ENCODE data around the gene TNNT2.

The TNNT2 gene

DNA sequence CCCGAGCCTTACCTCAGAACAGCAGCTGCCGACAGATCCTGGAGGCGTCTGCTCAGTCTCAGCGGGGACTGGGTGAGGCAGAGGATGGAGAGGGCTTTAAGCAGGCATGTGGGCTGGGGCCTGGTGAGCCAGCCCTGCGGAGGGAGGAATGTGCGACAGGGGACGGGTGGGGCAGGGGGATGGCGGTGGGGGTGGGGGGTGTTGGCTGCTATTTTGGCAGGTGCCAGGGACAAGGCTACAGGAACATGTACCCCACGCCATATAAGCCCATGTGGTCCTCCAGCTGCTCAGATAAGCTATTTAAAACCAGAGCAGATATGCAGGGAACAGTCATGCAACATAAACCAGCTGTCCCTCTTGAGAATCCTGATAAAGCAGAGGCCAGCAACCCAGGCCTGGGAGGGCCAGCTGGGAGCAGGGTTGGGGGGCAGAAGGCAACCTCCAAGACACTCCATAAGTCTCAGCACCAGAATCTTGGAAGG is at the start of gene TNNT2:
TSS of gene TNNT2 (minus strand) at position 70 of the 482 bp plus-strand sequence. CDS start 4,426 bp downstream, outside the sequence.
- no peak for DNase-seq

DNA sequence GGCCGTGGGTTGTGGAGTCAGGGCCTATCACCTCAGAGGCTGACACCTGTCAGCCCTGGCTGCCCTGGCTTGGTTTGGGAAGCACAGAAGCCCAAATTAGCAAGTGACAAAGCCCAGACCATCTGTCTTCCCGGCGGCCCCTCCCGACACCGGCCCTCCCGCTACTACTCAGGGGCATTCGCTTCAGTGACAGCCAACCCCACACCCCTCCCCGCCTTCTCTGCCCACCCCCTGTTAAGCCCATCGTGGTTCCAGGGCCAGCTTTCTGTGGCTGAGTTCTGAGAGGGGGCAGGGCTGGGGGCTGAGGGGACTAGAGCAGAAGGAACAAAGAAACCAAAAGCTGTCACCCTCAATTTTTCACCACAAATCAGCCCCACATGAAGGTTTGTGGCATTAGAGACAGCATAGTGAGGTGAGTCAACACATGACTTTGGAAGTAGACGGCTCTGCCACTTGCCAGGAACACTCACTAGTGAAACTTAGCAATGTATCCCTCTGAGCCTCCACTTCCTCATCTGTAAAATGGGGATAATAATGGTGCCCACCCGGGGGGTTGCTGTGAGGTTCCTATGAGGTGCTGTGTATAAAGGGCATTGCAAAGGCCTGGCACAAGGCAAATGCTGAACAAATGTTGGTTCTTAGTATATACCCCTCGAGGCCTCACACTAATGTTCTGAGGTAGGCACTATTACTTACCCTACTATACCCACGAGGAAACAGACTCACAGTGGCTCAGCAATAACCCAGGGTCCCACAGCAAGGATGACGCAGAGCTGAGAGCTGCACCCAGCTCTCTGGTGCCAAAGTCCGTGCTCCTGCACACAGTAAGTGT is 49.2 kb upstream of the TNNT2 start:
- DNase-seq = peak; percentile 50

DNA sequence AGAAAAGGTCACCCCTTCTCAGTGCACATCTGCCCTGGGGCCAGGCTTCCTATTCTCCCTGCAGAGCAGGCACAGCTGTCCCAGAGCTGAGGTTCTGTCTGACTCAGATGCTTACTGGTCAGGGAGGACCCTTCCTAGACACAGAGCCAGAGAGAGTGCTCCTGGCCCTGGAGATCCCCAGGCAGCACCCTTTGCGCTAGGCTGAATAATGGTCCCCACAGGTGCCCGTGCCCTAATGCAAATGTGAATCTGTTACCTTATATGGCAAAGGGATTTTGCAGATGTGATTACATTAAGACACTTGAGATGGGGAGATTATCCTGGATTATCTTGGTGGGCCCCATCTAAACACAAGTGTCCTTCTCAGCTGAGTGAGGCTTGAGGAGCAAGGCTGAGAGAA is 46.7 kb upstream of the TNNT2 start:
- DNase-seq = no peak

DNA sequence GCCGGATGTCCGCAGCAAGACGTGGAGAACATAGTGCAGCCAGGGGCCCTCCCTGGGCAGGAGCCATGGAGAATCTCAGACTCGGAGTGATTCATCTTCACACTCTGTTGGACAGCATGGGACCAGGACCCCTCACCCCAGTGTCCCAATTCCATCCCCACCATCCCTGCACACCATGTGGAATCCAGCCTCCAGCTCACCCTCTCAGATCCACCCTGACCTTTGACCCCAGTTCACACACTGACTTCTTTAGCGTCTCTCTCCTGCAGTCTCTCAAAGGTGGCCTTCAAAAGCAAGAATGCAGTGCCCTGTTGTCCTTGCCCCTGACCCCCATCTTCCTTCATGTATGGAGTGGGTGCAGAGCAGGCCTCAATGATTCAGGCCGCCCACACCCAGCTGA is 46.2 kb upstream of the TNNT2 start:
- no peak for DNase-seq

DNA sequence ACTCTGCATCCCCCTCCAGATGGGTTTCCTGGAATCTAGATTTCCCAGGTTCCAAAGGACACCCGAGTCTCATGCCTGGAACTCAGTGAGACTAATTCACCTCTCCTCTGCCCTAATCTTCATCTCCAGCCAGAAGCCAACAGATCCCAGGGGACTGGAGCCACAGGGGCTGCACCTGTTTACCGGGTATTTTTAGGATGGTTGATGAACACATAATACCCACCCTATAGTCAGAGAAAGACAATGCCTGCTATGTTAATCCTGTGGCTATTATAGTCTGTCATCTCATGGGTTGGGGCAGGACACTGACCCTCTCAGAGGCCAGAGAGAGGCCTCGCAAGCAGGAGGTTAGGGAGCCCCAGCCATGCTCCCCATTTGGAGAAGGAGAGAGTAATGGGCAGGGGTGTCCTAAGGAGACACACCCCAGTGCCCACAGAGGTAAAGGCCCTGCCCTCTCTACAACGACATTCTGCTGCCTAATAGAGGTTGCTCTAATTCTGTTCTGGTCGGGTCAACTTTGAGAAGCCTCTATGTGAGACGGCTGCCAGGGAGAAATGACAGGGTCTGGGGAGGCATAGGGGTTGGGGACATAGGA is 45.1 kb upstream of the TNNT2 start:
- DNase-seq = no peak

DNA sequence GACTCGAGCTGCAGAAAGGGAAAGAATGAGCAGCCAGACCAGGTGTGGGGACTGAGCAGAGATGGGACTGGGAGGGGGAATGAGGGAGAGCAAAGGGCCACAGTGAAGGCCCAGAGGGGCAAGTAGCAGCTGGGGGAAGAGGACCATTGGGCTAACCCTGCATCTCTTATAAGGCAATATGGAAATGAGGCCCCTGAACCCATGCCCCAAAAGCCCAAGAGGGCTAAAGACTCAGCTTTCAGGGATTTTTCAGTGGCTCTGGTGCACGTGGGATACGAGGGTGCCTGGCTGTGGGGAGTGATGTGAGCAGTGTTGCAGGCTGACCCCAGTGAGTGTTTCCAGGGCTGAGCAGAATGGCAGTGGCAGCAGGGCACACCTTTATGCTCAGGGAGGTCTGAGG is 44.5 kb upstream of the TNNT2 start:
- DNase-seq = no peak

DNA sequence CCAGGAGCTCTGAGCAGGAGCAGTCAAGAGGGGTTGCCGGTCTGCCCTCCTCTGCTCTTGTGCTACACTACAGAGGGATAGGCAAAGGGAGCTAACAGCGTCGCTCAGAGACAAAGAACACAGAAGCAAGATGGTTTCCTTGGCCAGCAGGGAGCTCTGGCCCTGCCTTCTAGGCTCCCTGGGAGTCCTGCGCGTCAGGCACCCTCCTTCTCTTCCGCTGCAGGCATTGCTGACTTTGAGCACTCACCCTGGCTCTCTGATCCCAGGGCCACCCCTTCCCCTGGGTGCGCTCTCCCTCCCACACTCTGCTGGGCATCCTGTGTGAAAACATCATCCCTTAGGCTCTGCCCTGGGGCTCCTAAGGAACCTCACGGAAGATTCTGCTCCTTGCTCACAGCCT is 43.6 kb upstream of the TNNT2 start:
- no peak for DNase-seq

DNA sequence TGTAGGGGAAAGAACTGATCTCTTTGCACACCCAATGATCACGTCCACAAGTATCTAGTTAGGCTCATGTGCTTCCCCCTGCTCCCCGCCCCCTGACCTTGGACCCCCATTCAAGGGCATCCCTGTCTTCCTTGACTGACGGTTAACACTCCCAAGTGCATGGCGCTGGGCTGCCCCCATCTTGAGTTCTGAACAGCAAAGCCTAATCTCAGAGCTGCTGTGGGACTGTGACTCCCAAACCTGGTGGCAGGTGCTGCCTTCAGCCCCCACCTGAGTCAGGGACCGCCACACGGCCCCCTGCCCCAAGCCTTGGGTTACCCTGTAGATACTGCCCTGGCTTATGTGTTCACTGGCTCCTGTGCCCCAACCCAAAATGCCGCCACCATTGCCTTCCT is 43.1 kb upstream of the TNNT2 start:
- no peak for DNase-seq

DNA sequence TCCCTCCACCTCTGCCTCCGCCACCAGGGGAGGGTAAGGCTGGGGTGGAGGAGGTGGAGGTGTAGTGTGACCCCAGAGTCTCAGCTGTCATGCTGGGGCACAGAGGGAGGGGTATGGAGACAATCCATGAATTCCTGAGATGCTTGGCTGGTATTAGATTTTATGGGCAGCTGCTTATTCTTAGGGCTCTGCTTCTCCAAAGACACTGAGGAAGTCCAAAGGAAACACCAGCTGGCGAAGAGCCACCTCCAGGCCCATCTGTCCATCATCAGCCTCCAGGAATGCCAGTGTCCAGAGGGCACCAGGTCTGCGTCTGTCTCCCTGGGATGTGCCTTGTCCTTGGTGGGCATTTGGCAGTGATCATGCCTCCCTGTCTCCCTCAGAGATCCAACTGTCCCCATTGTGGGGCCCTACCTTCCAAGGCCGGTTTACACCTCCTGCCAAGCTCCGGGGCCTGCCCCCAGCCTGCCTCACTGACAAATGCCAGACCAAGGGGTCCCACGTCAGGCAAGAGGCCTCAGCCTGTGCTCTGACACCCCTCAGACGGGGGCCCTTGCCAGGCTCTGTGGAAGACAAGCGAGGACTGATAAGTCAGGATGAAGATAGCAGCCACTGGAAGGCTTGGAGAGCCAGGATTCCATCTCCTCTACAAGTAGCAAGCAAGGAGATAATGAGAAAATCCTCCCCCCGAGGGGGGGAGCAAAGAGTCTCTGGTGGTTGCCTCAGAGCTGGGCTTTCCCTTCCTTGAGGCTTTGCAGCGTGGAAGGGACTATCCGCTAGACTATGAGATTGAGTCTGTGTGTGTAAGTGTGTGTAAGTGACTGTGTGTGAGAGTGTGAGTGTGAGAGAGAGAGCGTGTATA is 42.5 kb upstream of the TNNT2 start:
- no peak for DNase-seq

DNA sequence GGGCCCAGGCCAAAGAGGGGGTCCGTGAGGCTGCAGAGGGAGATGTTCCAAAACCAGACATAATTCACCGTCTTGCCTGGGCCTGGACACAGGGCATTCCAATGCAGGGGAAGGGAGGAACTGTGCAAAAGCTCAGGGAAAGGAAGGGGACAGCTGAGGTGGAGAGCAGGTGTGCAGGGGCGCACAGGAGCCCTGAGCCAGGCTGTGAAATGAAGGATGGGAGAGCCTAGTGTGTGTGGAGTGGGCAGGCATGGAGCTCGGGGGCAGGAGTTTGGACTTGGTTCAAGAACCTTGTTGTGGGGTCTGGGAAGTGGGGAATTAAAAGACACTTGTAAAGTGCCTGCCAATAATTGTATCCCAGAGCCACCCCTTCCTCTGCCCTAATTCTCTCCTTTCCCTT is 41.8 kb upstream of the TNNT2 start:
- DNase-seq = no peak

DNA sequence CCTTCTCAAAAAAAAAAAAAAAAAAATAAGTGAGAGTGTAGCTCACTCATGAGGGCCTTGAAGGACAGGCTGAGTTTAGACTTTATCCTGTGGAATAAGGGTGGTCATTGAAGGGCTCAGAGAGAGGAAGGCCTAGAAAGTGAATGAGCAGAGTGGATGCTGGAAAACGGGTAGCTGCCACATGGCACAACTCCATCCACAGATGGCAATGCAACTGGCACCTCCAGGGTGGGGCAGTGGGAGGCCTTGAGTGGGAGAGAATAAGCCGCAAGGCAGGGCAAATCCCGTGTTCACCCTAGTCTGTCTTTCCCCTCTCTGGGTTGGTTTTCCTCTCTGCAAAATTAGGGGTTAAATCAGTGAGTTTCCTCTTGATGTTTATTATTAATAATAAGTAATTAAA is 41.0 kb upstream of the TNNT2 start:
- DNase-seq = no peak

DNA sequence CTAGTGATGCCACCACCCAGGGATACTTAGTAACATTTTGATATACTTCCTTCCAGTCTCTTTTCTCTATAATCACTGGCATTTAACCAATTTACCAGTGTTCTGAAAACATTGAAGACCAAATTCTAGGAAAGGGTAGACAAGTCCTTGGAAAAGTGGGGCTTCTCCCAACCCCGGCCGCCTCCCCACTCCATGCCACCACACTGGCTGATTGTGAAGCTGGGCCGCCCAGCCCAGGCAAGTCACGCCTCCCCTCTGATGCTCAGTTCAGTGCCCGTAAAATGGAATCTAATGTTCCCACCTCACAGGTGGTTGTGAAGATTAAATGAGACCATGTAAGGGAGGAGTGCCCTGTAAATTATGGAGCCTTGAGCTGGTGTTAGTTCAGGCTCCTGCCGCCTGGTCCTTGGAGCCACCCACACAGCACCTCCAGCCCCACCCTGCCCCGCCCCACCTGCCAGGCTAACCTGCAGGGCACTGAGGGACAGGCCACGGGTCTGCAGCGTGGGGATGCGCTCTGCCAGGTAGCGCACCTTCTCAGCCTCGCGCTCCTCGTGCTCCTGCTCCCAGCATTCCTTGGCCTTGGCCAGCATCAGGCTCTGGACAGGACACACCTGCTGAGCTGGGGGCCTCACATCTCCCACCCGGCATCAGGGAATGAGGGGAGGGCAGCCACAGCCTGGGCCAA is 36.7 kb upstream of the TNNT2 start:
- no peak for DNase-seq

DNA sequence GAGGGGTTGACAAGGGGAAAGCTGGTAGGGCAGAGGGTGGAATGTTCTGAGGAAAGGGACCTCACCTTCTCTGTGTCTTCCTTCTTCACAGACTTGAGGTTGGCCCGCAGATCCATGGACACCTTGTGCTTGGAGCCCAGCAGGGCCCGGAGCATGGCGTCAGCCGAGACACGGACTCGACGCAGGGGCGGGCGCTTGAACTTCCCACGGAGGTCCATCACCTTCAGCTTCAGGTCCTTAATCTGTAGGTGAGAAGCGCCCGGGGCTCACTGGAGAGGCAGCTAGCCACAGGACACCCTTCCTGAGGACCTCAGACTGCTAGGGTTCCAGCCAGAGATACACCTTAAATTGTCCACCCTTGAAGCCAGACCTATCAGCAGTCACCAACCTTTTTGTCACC is 33.8 kb upstream of the TNNT2 start:
- no peak for DNase-seq

DNA sequence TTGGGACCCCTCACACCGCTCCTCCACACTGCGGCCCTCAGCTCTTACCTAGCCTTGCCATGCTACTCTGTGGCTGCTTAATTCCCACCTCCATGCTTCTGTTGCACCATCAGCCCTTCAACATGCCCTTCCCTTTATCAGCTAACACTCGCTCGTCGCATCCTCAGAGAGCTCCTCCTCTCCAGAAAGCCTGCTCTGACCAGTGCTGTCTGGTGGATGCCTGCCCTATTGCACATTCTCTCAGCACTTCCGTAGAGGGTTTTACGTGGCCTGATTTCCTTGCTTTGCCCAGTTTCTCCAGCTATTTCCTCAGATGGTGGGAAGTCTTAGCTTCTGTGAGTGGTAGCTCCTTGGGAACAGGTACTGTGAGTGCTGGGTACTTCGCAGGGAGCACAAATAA is 32.0 kb upstream of the TNNT2 start:
- no peak for DNase-seq

DNA sequence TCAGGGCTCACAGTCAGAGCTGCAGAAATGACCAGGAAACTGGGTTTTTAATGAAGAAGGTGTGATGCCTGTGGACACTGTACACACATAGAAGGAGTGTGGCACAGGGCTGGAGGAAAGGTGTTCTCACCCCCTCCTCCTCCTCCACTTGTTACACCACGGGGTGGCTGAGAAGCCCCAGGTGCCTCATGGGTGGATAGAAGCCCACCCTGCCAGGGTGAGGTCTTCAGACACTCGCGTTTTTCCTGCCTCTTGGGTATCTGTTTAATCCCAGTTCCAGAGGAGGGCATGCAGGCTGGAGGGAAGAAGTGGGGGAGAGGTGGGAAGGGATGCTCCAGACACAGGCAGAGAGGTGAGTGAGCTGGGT is 31.3 kb upstream of the TNNT2 start:
- DNase-seq = no peak

DNA sequence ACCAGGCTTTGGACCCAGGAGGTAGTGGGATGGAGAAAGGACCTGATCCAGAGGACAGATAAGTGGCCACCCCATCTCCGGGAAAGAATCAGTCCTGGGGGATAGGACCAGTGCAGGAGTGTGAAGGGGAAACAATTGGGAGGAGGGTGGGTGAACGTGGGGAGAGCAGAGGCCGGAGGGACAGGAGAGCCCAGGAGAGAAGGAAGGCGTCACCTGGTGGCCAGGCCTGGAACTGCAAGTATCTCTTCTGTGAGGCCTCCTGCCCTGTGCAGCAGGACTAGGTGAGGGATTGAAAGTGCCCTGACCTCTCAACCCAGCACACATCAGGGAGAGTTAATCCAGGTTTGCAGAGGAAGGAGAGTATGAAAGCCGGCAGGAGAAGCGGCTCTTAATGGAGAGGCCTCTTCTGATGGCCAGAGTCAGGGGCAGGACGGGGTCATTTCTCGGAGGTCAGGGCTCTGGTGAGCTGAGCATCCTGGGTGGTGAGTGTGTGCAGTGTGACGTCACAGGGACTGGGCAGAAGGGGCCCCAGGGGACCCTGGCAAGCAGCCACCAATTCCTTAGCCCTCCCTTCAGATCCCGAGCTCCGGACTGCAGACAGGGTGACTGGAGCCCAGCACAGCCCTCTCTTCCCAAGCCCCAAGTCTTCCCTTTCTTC is 30.8 kb upstream of the TNNT2 start:
- peak; percentile 86 for DNase-seq

DNA sequence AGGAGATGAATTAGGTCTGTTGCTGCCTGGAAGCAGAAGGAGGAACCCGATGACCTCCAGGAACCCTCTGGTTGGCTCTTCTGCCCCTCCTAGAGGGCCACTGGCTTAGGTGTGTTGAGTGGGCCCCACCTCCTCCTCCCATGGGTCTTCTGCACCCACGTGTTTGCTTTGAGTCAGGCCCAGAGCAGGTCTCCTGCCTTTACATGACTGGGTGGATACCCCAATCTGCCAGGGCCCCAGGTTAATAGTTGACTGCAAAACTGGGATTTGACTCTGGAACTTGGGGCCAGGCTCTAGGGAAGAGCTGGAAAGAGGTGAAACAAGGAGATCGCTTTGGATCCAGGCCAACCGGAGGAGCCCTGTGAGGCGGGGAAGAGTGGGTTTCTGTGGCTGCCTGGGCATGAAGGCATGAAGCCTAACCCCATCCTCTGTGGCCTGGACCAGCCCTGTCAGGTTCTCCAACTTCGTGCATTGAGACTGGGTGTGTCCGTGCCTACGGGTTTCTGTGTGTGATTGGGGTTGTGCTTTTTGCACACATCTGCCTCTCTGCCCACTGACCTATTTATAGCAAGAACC is 29.4 kb upstream of the TNNT2 start:
- no peak for DNase-seq

DNA sequence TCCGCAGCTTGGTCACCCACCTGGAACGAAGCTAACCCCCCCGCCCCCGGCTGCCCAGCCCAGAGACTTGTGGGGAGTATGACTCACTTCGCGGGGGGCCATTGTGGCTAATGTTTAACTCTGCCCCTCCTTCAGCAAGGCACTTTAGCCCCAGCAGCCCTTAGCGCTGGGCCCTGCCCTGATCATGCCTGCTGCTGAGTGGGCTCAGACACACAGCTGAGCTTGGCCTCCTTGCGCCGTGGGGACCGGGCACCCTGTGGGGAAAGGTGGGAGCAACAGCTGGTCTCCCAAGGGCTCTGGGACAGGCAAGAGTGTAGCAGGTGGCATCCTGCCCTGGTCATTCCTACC is 28.0 kb upstream of the TNNT2 start:
- DNase-seq = no peak

DNA sequence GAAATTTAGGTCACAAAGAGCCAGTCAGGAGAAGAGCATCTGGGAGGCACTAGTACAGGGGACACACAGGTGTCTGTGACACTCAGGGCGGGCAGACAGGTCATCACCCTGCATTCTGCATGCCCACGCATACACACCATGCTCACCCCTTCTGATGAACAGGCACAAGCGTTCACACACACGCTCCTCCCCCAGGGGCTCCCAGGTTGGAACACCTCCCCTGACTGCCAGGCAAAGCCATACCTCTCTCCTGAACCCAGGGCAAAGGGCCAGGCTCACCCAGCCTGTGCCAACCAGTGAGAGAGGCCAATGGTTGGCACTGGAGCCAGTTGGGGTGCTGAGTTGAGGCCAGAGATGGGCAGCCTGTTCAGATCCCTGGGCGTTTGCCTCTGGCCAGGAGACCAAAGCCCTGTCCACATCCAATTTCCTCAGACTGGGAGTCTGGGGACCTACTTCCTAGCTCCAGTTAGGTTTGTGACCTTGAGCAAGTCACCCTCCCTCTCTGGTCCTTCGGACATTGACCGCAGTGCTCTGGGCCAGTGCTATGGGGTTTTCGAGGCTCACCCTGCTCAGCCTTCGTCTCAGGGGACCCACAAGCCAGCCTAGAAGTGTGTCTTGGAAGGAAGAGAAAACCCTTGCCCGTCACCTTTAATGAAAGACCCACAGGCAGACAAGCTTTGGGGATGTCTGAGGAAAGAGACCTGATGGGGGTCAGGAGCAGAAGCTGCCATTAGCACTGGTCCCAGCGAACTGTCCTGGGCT is 27.4 kb upstream of the TNNT2 start:
- DNase-seq = no peak

DNA sequence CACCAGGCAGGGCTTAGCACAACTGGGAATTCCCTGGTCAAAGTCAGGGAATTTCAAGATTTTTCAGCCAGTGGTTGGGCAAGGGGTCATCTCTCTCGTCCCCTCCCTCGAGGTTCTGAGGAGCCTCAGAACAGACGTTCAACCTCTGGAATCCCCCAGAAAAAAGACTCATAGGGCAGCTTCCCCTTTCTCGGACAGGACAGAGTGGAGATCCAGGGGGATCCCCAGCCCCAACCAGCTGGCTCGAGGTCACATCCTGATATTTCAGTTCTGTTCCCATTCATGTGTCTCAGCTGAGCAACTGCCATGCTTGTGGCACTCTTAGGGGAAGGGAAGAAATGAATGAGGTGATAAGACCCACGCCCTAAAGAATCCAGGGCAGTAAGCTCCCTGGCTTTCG is 26.6 kb upstream of the TNNT2 start:
- DNase-seq = no peak

DNA sequence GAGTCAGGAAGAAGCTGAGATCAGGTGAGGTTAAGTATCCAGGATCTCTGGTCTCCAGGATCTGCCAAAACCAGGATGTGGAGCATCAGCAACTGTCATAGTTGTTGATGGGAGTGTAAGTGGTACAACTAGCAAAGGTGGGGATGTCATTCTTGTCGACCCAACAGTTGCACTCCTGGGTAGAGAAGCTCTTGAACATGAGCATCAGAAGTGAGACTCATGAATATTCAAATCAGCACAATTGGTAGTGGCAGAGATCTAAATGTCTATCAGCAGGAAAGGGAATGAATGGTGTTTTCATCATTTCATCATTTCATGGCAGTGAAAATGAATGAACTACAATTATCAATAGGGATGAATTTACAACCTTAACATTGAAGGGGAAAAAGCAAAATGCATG is 25.9 kb upstream of the TNNT2 start:
- DNase-seq = no peak

DNA sequence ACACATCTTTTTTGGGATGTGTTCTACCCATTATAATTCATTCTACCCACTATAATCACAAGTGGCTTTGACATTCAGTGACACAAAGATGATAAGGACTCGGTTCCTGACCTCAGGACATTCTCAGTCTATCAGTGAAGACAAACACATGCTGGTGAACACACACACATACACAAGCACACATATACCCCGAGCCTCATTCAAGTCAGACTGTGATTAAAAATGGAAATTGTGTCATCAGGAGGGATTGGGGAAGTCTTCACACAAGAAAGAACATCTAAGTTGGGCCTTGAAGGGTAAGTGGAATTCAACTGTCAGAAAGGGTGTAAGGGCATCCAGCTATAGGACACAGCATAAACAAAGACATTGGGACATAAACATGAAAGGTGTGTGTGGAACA is 24.2 kb upstream of the TNNT2 start:
- no peak for DNase-seq

All from retina (tissue), 1 donor.